C1 segment of cervical spinal cord (tissue), 14 donors: ENCODE measurements around the gene UNC45A.
"Not testable (repeated sequence)": the region's sequence is repeated elsewhere in the genome, so short reads cannot be mapped to it uniquely, and the experiment has no call there.

Experiments
- DNase-seq, 14 donors: peaks; one replicate each; lab custom pipeline; 2025; lab: John Stamatoyannopoulos, UW

The UNC45A gene

GRCh38 chr15:90934949-90935751, at the start of gene UNC45A:
Gene UNC45A (plus strand): TSS chr15:90935285. CDS start chr15:90935325, 40 bp downstream.
- DNase-seq = peak; percentile 24 to 91 (median 82)

GRCh38 chr15:90885432-90886290, 49.4 kb upstream of the UNC45A start:
- peak in 11 of 14 donors; percentile 32 to 77 (median 53) for DNase-seq

GRCh38 chr15:90886291-90886614, 48.8 kb upstream of the UNC45A start:
- DNase-seq = no peak

GRCh38 chr15:90887037-90887481, 48.0 kb upstream of the UNC45A start:
- DNase-seq = no peak

GRCh38 chr15:90889313-90889730, 45.8 kb upstream of the UNC45A start:
- no peak for DNase-seq

- DNase-seq = no peak
Measured at GRCh38 chr15:90889736-90890456, 45.2 kb upstream of the UNC45A start.

- no peak for DNase-seq
Measured at GRCh38 chr15:90890839-90891238, 44.2 kb upstream of the UNC45A start.

- DNase-seq = no peak
Measured at GRCh38 chr15:90891346-90891949, 43.6 kb upstream of the UNC45A start.

- DNase-seq = no peak
Measured at GRCh38 chr15:90892023-90892422, 43.1 kb upstream of the UNC45A start.

- DNase-seq = no peak
Measured at GRCh38 chr15:90892498-90893174, 42.4 kb upstream of the UNC45A start.

- DNase-seq = no peak
Measured at GRCh38 chr15:90893175-90894090, 41.7 kb upstream of the UNC45A start.

GRCh38 chr15:90895571-90896117, 39.4 kb upstream of the UNC45A start:
- DNase-seq = peak in 13 of 14 donors; percentile 8 to 78 (median 64)

- not testable (repeated sequence) for DNase-seq
Measured at GRCh38 chr15:90897131-90897655, 37.9 kb upstream of the UNC45A start.

- DNase-seq = peak in 3 of 14 donors; percentile 20 to 36 (median 27)
Measured at GRCh38 chr15:90901175-90902039, 33.7 kb upstream of the UNC45A start.

- peak in 13 of 14 donors; percentile 19 to 80 (median 69) for DNase-seq
Measured at GRCh38 chr15:90902040-90902839, 32.8 kb upstream of the UNC45A start.

GRCh38 chr15:90902840-90903732, 32.0 kb upstream of the UNC45A start, which contains the start of gene MAN2A2:
Gene MAN2A2 (plus strand): TSS chr15:90903302. CDS start chr15:90904208, 906 bp downstream.
- DNase-seq = peak in 13 of 14 donors; percentile 1 to 81 (median 57)
